Astrocyte of the spinal cord (primary cell): ENCODE results near the gene AKAP6.

Source experiments
- DNase-seq: peaks from one replicate; pipeline ENCODE4 v3.0.0; 2011; ENCODE audit warnings: low read depth, low spot score
- H3K4me3 ChIP-seq: 2 replicates; pipeline ENCODE4 v1.5.1; 2011; ENCODE audit warnings: low read depth, mild to moderate bottlenecking, low read length, moderate library complexity
- CTCF ChIP-seq: IDR thresholded peaks from 2 replicates; pipeline ENCODE4 v1.5.1; 2012; ENCODE audit warnings: low read depth, mild to moderate bottlenecking, low read length, inconsistent platforms
- in situ Hi-C: cut with HindIII; loops from 2 replicates; pipeline ENCODE4 v1.10.0; 2017; ENCODE audit warnings: low sequenced_read_pairs

Gene AKAP6

GRCh38 chr14:32514236-32514635 is 185.1 kb downstream of the AKAP6 start:
- no peak for TF ChIP-seq CTCF
- in situ Hi-C loops, result no loop called here
- peak; percentile 24 for DNase-seq
- H3K4me3 ChIP-seq, result no peak overlapping the region

GRCh38 chr14:32514681-32515080 is 185.6 kb downstream of the AKAP6 start:
- in situ Hi-C loops, result no loop called here
- no peak overlapping the region for H3K4me3 ChIP-seq
- DNase-seq, result no peak
- TF ChIP-seq CTCF, result no peak

GRCh38 chr14:32524609-32525375 is 195.7 kb downstream of the AKAP6 start:
- peak; percentile 53 for DNase-seq
- TF ChIP-seq CTCF, result no peak
- no peak overlapping the region for H3K4me3 ChIP-seq
- in situ Hi-C loops, result no loop called here

- no peak overlapping the region for H3K4me3 ChIP-seq
- no peak for TF ChIP-seq CTCF
- DNase-seq, result no peak
- in situ Hi-C loops, result no loop called here
These were observed 196.5 kb downstream of the AKAP6 start for GRCh38 chr14:32525591-32525990.

- in situ Hi-C loops, result no loop called here
- no peak for TF ChIP-seq CTCF
- DNase-seq, result no peak
- no peak overlapping the region for H3K4me3 ChIP-seq
These were observed 201.7 kb downstream of the AKAP6 start for GRCh38 chr14:32530800-32531199.

GRCh38 chr14:32531942-32532515 is 202.9 kb downstream of the AKAP6 start:
- TF ChIP-seq CTCF, result no peak
- H3K4me3 ChIP-seq, result no peak overlapping the region
- DNase-seq, result no peak
- in situ Hi-C loops, result no loop called here
